Measurements from ENCODE around the gene P2RY6. TPM values are rescaled to one million over a fixed set of nuclear protein-coding genes. Genes with fewer than 3 reads are reported as not detected.
A peak's percentile ranks its signal among the peaks of the same experiment; 100 is the strongest.

P2RY6 gene
- total and polyA plus RNA-seq, 8 donors = 0.29 to 2.9 (median 1.3) TPM; not detected in 3

DNA sequence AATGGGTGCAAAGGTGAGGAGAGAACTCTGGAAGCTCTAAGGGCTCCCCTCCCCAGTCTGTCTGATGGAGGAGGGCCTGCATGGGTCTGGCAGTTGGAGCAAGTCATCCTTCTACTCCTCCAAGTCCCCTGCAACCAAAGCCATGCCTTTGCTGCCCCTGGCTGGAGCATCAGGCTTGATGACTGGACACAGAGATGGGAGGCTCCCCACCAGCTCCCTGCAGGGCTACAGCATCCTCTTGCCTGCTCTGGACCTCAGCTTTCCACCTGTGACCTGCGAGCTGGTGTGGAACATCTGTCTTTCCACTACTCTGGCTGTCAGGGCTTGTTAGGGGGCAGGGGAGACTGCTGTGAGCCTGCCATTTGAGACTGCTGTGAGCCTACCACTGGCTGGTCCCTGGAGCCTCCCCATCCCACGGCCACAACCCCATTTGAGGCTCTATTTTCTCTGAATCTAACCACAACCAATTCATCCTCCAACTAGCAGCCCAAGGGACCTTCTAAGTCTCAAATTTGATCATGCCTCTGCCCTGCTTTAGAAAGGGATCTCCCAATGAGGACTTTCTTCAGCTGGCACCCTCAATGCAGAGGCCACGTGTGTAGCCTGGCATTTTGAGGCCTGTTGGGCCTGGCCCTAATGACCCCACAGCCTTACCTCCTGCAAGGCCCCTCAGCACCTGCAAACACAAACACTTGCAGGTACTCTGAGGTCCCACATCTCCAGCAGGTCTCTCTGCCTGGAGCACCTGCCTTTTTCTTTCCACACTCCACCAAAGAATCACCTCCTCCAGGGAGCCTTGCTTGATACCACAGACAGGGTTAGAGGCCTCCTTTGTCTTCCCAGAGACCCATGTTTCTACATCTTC, 9.9 kb downstream of the P2RY6 start:
- intact Hi-C loops (cut with DNase I; ENCODE audit: low total_unique reads) = no loop called here
- no peaks in the 10 kb centered on the region for H3K36me3 ChIP-seq
- peaks cover 0 to under 1% (median 0%) of the 10 kb centered on the region in 4 donors for H3K4me1 ChIP-seq
- no peaks in the 10 kb centered on the region for H3K9me3 ChIP-seq
- TF ChIP-seq EP300 (IDR thresholded peaks at IDR 0.05) (no peak), POLR2AphosphoS5 (IDR thresholded peaks at IDR 0.05) (no peak), POLR2A (IDR thresholded peaks at IDR 0.05) (no peak)
- TF ChIP-seq, protein P1, sequence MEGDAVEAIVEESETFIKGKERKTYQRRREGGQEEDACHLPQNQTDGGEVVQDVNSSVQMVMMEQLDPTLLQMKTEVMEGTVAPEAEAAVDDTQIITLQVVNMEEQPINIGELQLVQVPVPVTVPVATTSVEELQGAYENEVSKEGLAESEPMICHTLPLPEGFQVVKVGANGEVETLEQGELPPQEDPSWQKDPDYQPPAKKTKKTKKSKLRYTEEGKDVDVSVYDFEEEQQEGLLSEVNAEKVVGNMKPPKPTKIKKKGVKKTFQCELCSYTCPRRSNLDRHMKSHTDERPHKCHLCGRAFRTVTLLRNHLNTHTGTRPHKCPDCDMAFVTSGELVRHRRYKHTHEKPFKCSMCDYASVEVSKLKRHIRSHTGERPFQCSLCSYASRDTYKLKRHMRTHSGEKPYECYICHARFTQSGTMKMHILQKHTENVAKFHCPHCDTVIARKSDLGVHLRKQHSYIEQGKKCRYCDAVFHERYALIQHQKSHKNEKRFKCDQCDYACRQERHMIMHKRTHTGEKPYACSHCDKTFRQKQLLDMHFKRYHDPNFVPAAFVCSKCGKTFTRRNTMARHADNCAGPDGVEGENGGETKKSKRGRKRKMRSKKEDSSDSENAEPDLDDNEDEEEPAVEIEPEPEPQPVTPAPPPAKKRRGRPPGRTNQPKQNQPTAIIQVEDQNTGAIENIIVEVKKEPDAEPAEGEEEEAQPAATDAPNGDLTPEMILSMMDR (IDR thresholded peaks at IDR 0.05) = no peak
- H3K27me3 ChIP-seq = no peaks in the 10 kb centered on the region
- 78 to 95% (median 87%) methylated on average over 2 to 3 of the region's 3 CpGs for WGBS, 5 donors
- peak overlapping the region in 1 of 5 donors; percentile 10 for H3K27ac ChIP-seq
- DNase-seq = no peak
- no peak overlapping the region for H3K4me3 ChIP-seq

DNA sequence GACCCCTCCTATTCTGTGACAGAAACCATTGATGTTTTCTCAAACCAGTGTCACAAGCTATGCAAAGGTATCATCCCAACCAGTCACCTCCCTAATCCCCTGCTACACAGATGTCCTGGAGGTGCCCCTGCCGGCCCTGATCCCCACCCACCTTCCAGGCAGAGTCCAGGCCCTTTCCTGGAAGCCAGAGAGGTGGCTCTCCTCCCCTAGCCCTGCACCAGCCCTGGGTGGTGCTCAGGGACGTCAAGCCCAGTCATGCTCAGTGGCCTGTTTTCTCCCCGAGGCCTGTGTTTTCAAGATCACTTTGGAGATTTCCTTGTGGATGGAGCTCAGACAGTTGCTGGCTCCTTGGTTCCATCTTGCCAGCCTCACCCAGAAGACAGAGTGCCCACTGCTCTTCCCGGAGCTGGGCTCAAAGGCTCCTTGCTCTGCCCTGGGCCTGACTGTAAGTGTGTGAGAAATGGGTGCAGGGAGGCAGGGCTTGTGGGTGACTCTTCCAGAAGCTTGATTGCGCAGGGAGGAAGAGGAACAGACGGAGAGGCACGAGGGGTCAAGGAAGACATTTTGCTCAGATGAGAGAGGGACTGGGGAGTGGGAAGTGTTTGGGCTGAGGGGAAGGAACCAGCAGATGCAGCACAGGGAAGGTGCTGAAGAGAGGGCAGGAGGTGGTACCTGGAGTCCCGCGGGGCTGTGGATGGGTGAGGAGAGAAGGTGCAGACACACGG, 11.3 kb downstream of the P2RY6 start:
- WGBS, 5 donors = 75 to 79% (median 76%) methylated on average over 10 of the region's 10 CpGs
- intact Hi-C loops (cut with DNase I; ENCODE audit: low total_unique reads) = no loop called here
- DNase-seq = no peak
- Histone ChIP-seq H3K27ac (no peak overlapping the region), H3K4me1 (peaks cover 0 to 13% (median 8%) of the 10 kb centered on the region in 4 donors), H3K4me3 (no peak overlapping the region), H3K36me3 (no peaks in the 10 kb centered on the region), H3K9me3 (no peaks in the 10 kb centered on the region), H3K27me3 (no peaks in the 10 kb centered on the region)
- no peak for TF ChIP-seq POLR2AphosphoS5 (IDR thresholded peaks at IDR 0.05)

DNA sequence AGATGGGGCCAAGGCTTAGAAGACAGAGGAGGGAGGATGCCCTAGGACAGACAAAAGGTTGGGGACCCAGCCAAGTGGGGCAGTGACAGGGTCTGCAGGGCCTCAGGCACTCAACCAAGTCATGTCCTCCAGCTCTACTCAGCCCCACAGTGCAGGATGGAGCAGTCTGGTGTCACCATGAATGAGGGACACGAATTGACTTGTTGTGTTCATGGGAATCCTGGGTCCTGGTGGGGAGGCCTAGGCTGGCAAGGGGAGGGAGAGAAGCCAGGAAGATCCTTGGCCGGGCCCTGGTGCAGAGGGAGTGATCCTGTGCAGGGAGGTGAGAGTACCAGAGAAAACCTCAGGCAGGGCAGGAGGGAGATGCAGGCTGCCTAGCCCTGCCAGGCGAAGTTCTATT, 12.0 kb downstream of the P2RY6 start:
- 61 to 91% (median 83%) methylated on average over 2 to 3 of the region's 3 CpGs for WGBS, 5 donors
- Histone ChIP-seq H3K27me3 (no peaks in the 10 kb centered on the region), H3K36me3 (no peaks in the 10 kb centered on the region), H3K4me1 (peaks cover 6 to 20% (median 14%) of the 10 kb centered on the region in 4 donors), H3K9me3 (no peaks in the 10 kb centered on the region), H3K4me3 (no peak overlapping the region), H3K27ac (no peak overlapping the region)
- DNase-seq = no peak
- TF ChIP-seq, protein P1 (IDR thresholded peaks at IDR 0.05) = no peak
- TF ChIP-seq EP300 (IDR thresholded peaks at IDR 0.05) = no peak
- TF ChIP-seq POLR2A (IDR thresholded peaks at IDR 0.05) = no peak
- intact Hi-C loops (cut with DNase I; ENCODE audit: low total_unique reads) = no loop called here

DNA sequence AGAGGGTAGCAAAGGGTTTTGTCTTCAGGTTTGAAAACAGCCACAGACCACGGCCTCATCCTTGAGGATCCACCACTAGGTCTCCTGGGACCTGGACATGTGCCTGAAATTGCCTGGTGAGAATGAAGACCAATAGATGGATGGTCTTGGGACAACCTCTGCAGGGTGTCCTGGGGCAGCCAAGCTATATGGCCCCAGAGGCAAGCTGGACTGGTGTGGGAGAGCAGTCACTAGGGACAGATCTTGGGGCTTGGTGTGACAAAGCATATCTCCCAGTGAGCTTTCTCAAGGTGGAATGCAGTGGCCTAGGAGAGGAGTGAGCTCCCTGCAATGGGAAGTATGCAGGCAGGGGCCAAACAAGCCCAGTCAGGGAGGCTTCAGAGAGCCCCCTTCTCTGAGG, 13.6 kb downstream of the P2RY6 start:
- no peak for TF ChIP-seq EP300 (IDR thresholded peaks at IDR 0.05)
- TF ChIP-seq, protein P1 (IDR thresholded peaks at IDR 0.05) = no peak
- TF ChIP-seq POLR2A (IDR thresholded peaks at IDR 0.05) = no peak
- no peak for TF ChIP-seq POLR2AphosphoS5 (IDR thresholded peaks at IDR 0.05)
- Histone ChIP-seq H3K4me1 (peaks cover 9 to 29% (median 21%) of the 10 kb centered on the region in 4 donors), H3K27ac (no peak overlapping the region), H3K9me3 (no peaks in the 10 kb centered on the region), H3K36me3 (no peaks in the 10 kb centered on the region), H3K27me3 (no peaks in the 10 kb centered on the region), H3K4me3 (no peak overlapping the region)
- DNase-seq = no peak
- intact Hi-C loops (cut with DNase I; ENCODE audit: low total_unique reads) = no loop called here
- WGBS, 5 donors = 60 to 94% (median 90%) methylated on average over 1 of the region's 1 CpG

Data from stomach (tissue), 9 donors.